OCI-LY1 (cell line): ENCODE results near the gene ZNF41.

ENCODE experiments used
- H2AFZ ChIP-seq: fragments of 200-600 bp; sonication (generic), shearing (Covaris generic); 2 replicates; pipeline ENCODE4 v1.6.0; 2014; ENCODE audit warnings: antibody characterized with exemption, mild to moderate bottlenecking, low read length
- H3F3A ChIP-seq: fragments of 200-600 bp; sonication (generic), shearing (Covaris generic); 2 replicates; pipeline ENCODE4 v1.6.0; 2014; ENCODE audit warnings: mild to moderate bottlenecking, antibody characterized with exemption, low read length, moderate library complexity; ENCODE audit not compliant: insufficient read depth
- H3K27ac ChIP-seq: fragments of 200-600 bp; sonication (generic); 2 replicates; pipeline ENCODE4 v1.5.1; 2014; ENCODE audit warnings: low read length, mixed run types, mild to moderate bottlenecking, low read depth; ENCODE audit not compliant: poor library complexity, severe bottlenecking
- H3K27me3 ChIP-seq: fragments of 200-600 bp; sonication (generic); 2 replicates; pipeline ENCODE4 v1.6.0; 2014; ENCODE audit warnings: antibody characterized with exemption, mild to moderate bottlenecking, low read length, moderate library complexity; ENCODE audit not compliant: insufficient read depth
- H3K36me3 ChIP-seq: fragments of 200-600 bp; sonication (generic); 2 replicates; pipeline ENCODE4 v1.6.1; 2014; ENCODE audit warnings: mild to moderate bottlenecking, antibody characterized with exemption, low read length, moderate library complexity, mixed read lengths; ENCODE audit not compliant: insufficient read depth
- H3K4me1 ChIP-seq: fragments of 200-600 bp; sonication (generic); 2 replicates; pipeline ENCODE4 v1.5.1; 2014; ENCODE audit warnings: mild to moderate bottlenecking, low read length, moderate library complexity; ENCODE audit not compliant: insufficient read depth, severe bottlenecking
- H3K4me2 ChIP-seq: fragments of 200-600 bp; sonication (generic), shearing (Covaris generic); 2 replicates; pipeline ENCODE4 v1.6.1; 2014; ENCODE audit warnings: low read length
- H3K4me3 ChIP-seq: fragments of 200-600 bp; sonication (generic); 2 replicates; pipeline ENCODE4 v1.5.1; 2014; ENCODE audit warnings: low read length, low read depth, mild to moderate bottlenecking, mixed read lengths; ENCODE audit not compliant: poor library complexity, severe bottlenecking
- H3K79me2 ChIP-seq: fragments of 200-600 bp; shearing (Covaris generic); 2 replicates; pipeline ENCODE4 v1.6.1; 2016; ENCODE audit warnings: mixed run types, low read length, mixed read lengths; ENCODE audit not compliant: insufficient read depth
- H3K9ac ChIP-seq: fragments of 200-600 bp; sonication (generic), shearing (Covaris generic); 2 replicates; pipeline ENCODE4 v1.6.1; 2014; ENCODE audit warnings: mild to moderate bottlenecking, low read length, mixed read lengths
- H3K9me2 ChIP-seq: fragments of 200-600 bp; sonication (generic), shearing (Covaris generic); 2 replicates; pipeline ENCODE4 v1.6.1; 2014; ENCODE audit warnings: low read depth, mild to moderate bottlenecking, low read length, mixed read lengths
- H3K9me3 ChIP-seq: fragments of 200-600 bp; shearing (Covaris generic); 2 replicates; pipeline ENCODE4 v1.6.1; 2014; ENCODE audit warnings: low read length, mixed read lengths
- H4K20me1 ChIP-seq: fragments of 200-600 bp; sonication (generic), shearing (Covaris generic); 2 replicates; pipeline ENCODE4 v1.6.0; 2016; ENCODE audit warnings: mild to moderate bottlenecking, low read length; ENCODE audit not compliant: insufficient read depth
- CTCF ChIP-seq: fragments of 200-600 bp; sonication (generic), shearing (Covaris generic); IDR thresholded peaks from 2 replicates; pipeline ENCODE4 v1.5.1; 2017; ENCODE audit warnings: mild to moderate bottlenecking, antibody characterized with exemption, low read length, moderate library complexity, mixed read lengths
- EZH2 ChIP-seq: fragments of 200-600 bp; sonication (generic), shearing (Covaris generic); IDR thresholded peaks from 2 replicates; pipeline ENCODE4 v1.8.0; 2017; ENCODE audit warnings: borderline replicate concordance, mixed run types, mild to moderate bottlenecking, antibody characterized with exemption, low read length, moderate library complexity, mixed read lengths

Gene ZNF41

GRCh38 chrX:47475476-47475875 lies 7.5 kb downstream of the ZNF41 start:
- Histone ChIP-seq H3K9me2 (no peaks in the 10 kb centered on the region), H3K27me3 (no peaks in the 10 kb centered on the region), H3K4me1 (no peaks in the 10 kb centered on the region), H3K36me3 (no peaks in the 10 kb centered on the region), H3K4me2 (no peak overlapping the region), H3F3A (no peaks in the 10 kb centered on the region), H3K9ac (no peak overlapping the region), H4K20me1 (no peaks in the 10 kb centered on the region), H3K27ac (no peak overlapping the region), H3K9me3 (no peaks in the 10 kb centered on the region), H3K4me3 (no peak overlapping the region), H3K79me2 (peaks cover 13% of the 10 kb centered on the region; the same call in 1 of the 2 replicates), H2AFZ (no peak overlapping the region)
- no peak for TF ChIP-seq CTCF
- TF ChIP-seq EZH2: no peak

- no peak overlapping the region for H2AFZ ChIP-seq
- TF ChIP-seq CTCF (no peak), EZH2 (no peak)
- no peaks in the 10 kb centered on the region for H4K20me1 ChIP-seq
Measured at GRCh38 chrX:47467106-47467505, 15.9 kb downstream of the ZNF41 start.

GRCh38 chrX:47460561-47460960 lies 22.5 kb downstream of the ZNF41 start:
- Histone ChIP-seq H3K4me2 (no peak overlapping the region), H3K36me3 (peaks cover 13% of the 10 kb centered on the region), H3K9me3 (no peaks in the 10 kb centered on the region), H3F3A (no peaks in the 10 kb centered on the region), H3K27ac (no peak overlapping the region), H3K9me2 (no peaks in the 10 kb centered on the region), H3K4me3 (no peak overlapping the region), H3K27me3 (no peaks in the 10 kb centered on the region), H3K79me2 (no peaks in the 10 kb centered on the region), H4K20me1 (no peaks in the 10 kb centered on the region), H3K9ac (no peak overlapping the region), H3K4me1 (no peaks in the 10 kb centered on the region), H2AFZ (no peak overlapping the region)
- TF ChIP-seq EZH2 (no peak), CTCF (no peak)

More at GRCh38 chrX:47467106-47467505, 15.9 kb downstream of the ZNF41 start:
- H3K4me1 ChIP-seq: no peaks in the 10 kb centered on the region
- H3K9ac ChIP-seq: no peak overlapping the region
- no peak overlapping the region for H3K27ac ChIP-seq
- no peaks in the 10 kb centered on the region for H3K79me2 ChIP-seq
- no peaks in the 10 kb centered on the region for H3K9me2 ChIP-seq
- H3K36me3 ChIP-seq: peaks cover 25% of the 10 kb centered on the region
- H3K27me3 ChIP-seq: no peaks in the 10 kb centered on the region
- no peaks in the 10 kb centered on the region for H3K9me3 ChIP-seq
- H3K4me3 ChIP-seq: no peak overlapping the region
- H3K4me2 ChIP-seq: no peak overlapping the region
- H3F3A ChIP-seq: no peaks in the 10 kb centered on the region
